WTC11 (cell line): Measurements from ENCODE around the gene WDR27. TPM values are rescaled to one million over a fixed set of nuclear protein-coding genes. Genes with fewer than 3 reads are reported as not detected.

ENCODE experiments used
- ATAC-seq: fragments of 200-7000 bp; cut with Tn5 transposase; 2 replicates; pipeline ENCODE4 v1.10.0; 2021; ENCODE audit warnings: mild to moderate bottlenecking, moderate library complexity
- CTCF ChIA-PET: fragments of 300-600 bp; sonication (Branson Sonifier 250); formaldehyde crosslinking; loops from one replicate; lab custom pipeline; 2021; ENCODE audit warnings: antibody characterized with exemption; lab: Charles Lee
- POLR2A ChIA-PET: fragments of 350-600 bp; sonication (Branson Sonifier 250); formaldehyde crosslinking; loops from one replicate; lab custom pipeline; 2021; ENCODE audit warnings: antibody characterized with exemption; lab: Charles Lee
- DNase-seq: peaks from one replicate; pipeline ENCODE4 v3.0.0; 2021; ENCODE audit warnings: low spot score
- H3K27ac Mint-ChIP-seq: 2 replicates; pipeline ENCODE4 v1.8.0; 2021; ENCODE audit warnings: mixed read lengths
- H3K27me3 Mint-ChIP-seq: 2 replicates; pipeline ENCODE4 v1.8.0; 2021; ENCODE audit warnings: low read depth, mild to moderate bottlenecking, moderate library complexity, mixed read lengths
- H3K36me3 Mint-ChIP-seq: 2 replicates; pipeline ENCODE4 v1.8.0; 2021; ENCODE audit warnings: mixed read lengths
- H3K4me1 Mint-ChIP-seq: 2 replicates; pipeline ENCODE4 v1.8.0; 2022; ENCODE audit warnings: mixed read lengths
- H3K4me3 Mint-ChIP-seq: 2 replicates; pipeline ENCODE4 v1.8.0; 2021; ENCODE audit warnings: mild to moderate bottlenecking, moderate library complexity, mixed read lengths
- H3K9me3 Mint-ChIP-seq: 2 replicates; pipeline ENCODE4 v1.8.0; 2021; ENCODE audit warnings: mixed read lengths
- ATF1 ChIP-seq: sonication (generic); formaldehyde crosslinking; IDR thresholded peaks from 2 replicates; pipeline ENCODE4 v1.8.1; 2023; ENCODE audit warnings: mild to moderate bottlenecking, moderate library complexity, missing genetic modification reagents
- CBFB ChIP-seq: sonication (generic); formaldehyde crosslinking; IDR thresholded peaks from 2 replicates; pipeline ENCODE4 v1.8.1; 2022; ENCODE audit warnings: mild to moderate bottlenecking, low read depth, missing genetic modification reagents
- E2F4 ChIP-seq: sonication (generic); formaldehyde crosslinking; IDR thresholded peaks from 2 replicates; pipeline ENCODE4 v1.8.1; 2022; ENCODE audit warnings: low read depth, mild to moderate bottlenecking, moderate library complexity, missing genetic modification reagents, borderline replicate concordance
- GABPB1 ChIP-seq: sonication (generic); formaldehyde crosslinking; IDR thresholded peaks from 2 replicates; pipeline ENCODE4 v1.8.1; 2023; ENCODE audit warnings: mild to moderate bottlenecking, missing genetic modification reagents
- HMGXB4 ChIP-seq: sonication (generic); formaldehyde crosslinking; IDR thresholded peaks from 2 replicates; pipeline ENCODE4 v1.8.1; 2023; ENCODE audit warnings: mild to moderate bottlenecking, moderate library complexity, missing genetic modification reagents
- JAZF1 ChIP-seq: fragments of 250-450 bp; sonication (Bioruptor Pico); IDR thresholded peaks from 2 replicates; pipeline ENCODE4 v1.9.0; 2021; ENCODE audit warnings: moderate library complexity, mild to moderate bottlenecking, inconsistent platforms
- NFE2L1 ChIP-seq: sonication (generic); formaldehyde crosslinking; IDR thresholded peaks from 2 replicates; pipeline ENCODE4 v1.8.1; 2023; ENCODE audit warnings: missing genetic modification reagents
- NFYB ChIP-seq: sonication (generic); formaldehyde crosslinking; conservative IDR thresholded peaks from 2 replicates; pipeline ENCODE4 v1.8.0; 2022; ENCODE audit warnings: low read depth, missing genetic modification reagents
- NR1H2 ChIP-seq: sonication (generic); formaldehyde crosslinking; IDR thresholded peaks from 2 replicates; pipeline ENCODE4 v1.9.0; 2021; ENCODE audit warnings: mild to moderate bottlenecking, moderate library complexity, missing genetic modification reagents
- RORB ChIP-seq: fragments of 250-450 bp; sonication (Bioruptor Pico); IDR thresholded peaks from 2 replicates; pipeline ENCODE4 v1.9.0; 2021; ENCODE audit warnings: mild to moderate bottlenecking
- SP1 ChIP-seq: sonication (generic); formaldehyde crosslinking; conservative IDR thresholded peaks from 2 replicates; pipeline ENCODE4 v1.8.1; 2022; ENCODE audit warnings: missing genetic modification reagents
- TP53 ChIP-seq: sonication (generic); formaldehyde crosslinking; IDR thresholded peaks from 2 replicates; pipeline ENCODE4 v1.8.1; 2023; ENCODE audit warnings: mild to moderate bottlenecking, missing genetic modification reagents
- ZNF121 ChIP-seq: sonication (generic); formaldehyde crosslinking; IDR thresholded peaks from 2 replicates; pipeline ENCODE4 v1.8.0; 2023; ENCODE audit warnings: missing genetic modification reagents
- ZNF219 ChIP-seq: sonication (generic); formaldehyde crosslinking; IDR thresholded peaks from 2 replicates; pipeline ENCODE4 v1.8.0; 2023; ENCODE audit warnings: missing genetic modification reagents, mild to moderate bottlenecking, borderline replicate concordance
- ZNF396 ChIP-seq: fragments of 250-450 bp; sonication (Bioruptor Pico); IDR thresholded peaks from 2 replicates; pipeline ENCODE4 v1.8.0; 2021; ENCODE audit warnings: mild to moderate bottlenecking, moderate library complexity, borderline replicate concordance
- ZNF423 ChIP-seq: fragments of 250-450 bp; sonication (Bioruptor Pico); IDR thresholded peaks from 2 replicates; pipeline ENCODE4 v2.1.2; 2022; ENCODE audit warnings: mild to moderate bottlenecking, moderate library complexity
- ZNF532 ChIP-seq: fragments of 250-450 bp; sonication (Bioruptor Pico); IDR thresholded peaks from 2 replicates; pipeline ENCODE4 v1.9.0; 2021; ENCODE audit warnings: mild to moderate bottlenecking, borderline replicate concordance
- total RNA-seq: library from RNA; stranded (reverse); gene quantifications from 3 replicates; pipeline ENCODE4 v1.2.3, GENCODE V29; 2021
- TF ChIP-seq, protein P1 (sequence below): sonication (generic); formaldehyde crosslinking; IDR thresholded peaks from 2 replicates; pipeline ENCODE4 v1.8.1; 2023; ENCODE audit warnings: mild to moderate bottlenecking, missing genetic modification reagents, moderate library complexity
- TF ChIP-seq, protein P2 (sequence below): fragments of 250-450 bp; sonication (Bioruptor Pico); IDR thresholded peaks from 2 replicates; pipeline ENCODE4 v1.9.0; 2021; ENCODE audit warnings: moderate library complexity, mild to moderate bottlenecking, inconsistent platforms, borderline replicate concordance
- TF ChIP-seq, protein P3 (sequence below): sonication (generic); formaldehyde crosslinking; IDR thresholded peaks from 2 replicates; pipeline ENCODE4 v1.8.1; 2023; ENCODE audit warnings: mild to moderate bottlenecking, missing genetic modification reagents
- TF ChIP-seq, protein P4 (sequence below): sonication (generic); formaldehyde crosslinking; IDR thresholded peaks from 2 replicates; pipeline ENCODE4 v1.8.0; 2022; ENCODE audit warnings: mild to moderate bottlenecking, missing genetic modification reagents
- TF ChIP-seq, protein P5 (sequence below): fragments of 250-450 bp; sonication (Bioruptor Pico); IDR thresholded peaks from 2 replicates; pipeline ENCODE4 v1.9.0; 2021; ENCODE audit warnings: mild to moderate bottlenecking

Gene WDR27
- total RNA-seq, 1 experiment from 2014 or later: 126 TPM

DNA sequence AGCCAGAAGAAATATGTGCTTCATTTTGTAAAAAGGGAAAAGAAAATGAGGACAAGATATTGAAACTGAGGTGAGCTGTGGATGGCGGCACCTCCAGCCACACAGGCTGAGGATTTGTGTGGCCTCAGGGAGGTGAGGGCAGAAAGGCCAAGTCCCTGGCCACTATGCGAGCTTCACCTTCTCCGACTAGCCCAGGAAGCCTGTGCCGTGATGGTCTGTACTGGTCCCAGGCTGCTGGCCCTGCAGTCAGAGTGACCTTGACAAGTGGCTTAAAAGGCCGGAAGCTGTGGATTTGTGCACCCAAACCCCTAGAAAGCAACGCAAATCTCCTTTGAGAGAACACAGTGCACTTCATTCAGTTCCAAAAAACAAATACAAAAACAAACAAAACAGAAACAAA lies 48.1 kb downstream of the WDR27 start (continued):
- TF ChIP-seq, protein P1, sequence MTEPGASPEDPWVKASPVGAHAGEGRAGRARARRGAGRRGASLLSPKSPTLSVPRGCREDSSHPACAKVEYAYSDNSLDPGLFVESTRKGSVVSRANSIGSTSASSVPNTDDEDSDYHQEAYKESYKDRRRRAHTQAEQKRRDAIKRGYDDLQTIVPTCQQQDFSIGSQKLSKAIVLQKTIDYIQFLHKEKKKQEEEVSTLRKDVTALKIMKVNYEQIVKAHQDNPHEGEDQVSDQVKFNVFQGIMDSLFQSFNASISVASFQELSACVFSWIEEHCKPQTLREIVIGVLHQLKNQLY (CRISPR knock-in tag): no peak
- TF ChIP-seq, protein P2, sequence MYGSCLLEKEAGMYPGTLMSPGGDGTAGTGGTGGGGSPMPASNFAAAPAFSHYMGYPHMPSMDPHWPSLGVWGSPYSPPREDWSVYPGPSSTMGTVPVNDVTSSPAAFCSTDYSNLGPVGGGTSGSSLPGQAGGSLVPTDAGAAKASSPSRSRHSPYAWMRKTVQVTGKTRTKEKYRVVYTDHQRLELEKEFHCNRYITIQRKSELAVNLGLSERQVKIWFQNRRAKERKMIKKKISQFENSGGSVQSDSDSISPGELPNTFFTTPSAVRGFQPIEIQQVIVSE (CRISPR knock-in tag): no peak
- no peak for TF ChIP-seq JAZF1

- no peak overlapping the region for H3K27ac Mint-ChIP-seq
Observed at GRCh38 chr6:169652896-169653295, 48.9 kb downstream of the WDR27 start.

DNA sequence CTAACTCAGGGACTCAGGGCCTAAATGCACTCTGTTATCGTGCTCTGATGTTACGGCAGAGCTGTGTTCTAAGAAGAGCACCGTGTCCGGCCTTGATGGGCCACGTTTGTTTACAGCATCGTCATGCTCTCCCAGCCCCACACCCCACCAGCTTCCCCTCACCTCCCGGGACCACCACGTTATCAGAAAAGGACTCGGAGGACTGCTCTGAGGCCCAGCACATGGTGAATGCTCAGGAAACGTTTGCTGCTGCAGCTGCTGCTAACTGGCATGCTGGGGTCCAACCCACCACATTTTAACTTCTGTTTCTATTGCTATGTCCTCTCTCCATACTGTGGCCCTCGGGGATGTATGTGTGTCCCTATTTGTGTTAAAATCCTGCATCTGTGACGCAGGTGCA lies 50.3 kb downstream of the WDR27 start:
- Mint-ChIP-seq H3K27ac (no peak overlapping the region), H3K27me3 (no peaks in the 10 kb centered on the region), H3K9me3 (peaks cover 11% of the 10 kb centered on the region), H3K4me3 (no peak overlapping the region), H3K4me1 (peaks cover 11% of the 10 kb centered on the region; the same call in 1 of the 2 replicates), H3K36me3 (peaks cover 36% of the 10 kb centered on the region)
- no peak for DNase-seq
- no peak for ATAC-seq
- ChIA-PET CTCF (no interaction called here), POLR2A (no interaction called here)
- no peak for TF ChIP-seq E2F4 (CRISPR knock-in tag)
- TF ChIP-seq, protein P3, sequence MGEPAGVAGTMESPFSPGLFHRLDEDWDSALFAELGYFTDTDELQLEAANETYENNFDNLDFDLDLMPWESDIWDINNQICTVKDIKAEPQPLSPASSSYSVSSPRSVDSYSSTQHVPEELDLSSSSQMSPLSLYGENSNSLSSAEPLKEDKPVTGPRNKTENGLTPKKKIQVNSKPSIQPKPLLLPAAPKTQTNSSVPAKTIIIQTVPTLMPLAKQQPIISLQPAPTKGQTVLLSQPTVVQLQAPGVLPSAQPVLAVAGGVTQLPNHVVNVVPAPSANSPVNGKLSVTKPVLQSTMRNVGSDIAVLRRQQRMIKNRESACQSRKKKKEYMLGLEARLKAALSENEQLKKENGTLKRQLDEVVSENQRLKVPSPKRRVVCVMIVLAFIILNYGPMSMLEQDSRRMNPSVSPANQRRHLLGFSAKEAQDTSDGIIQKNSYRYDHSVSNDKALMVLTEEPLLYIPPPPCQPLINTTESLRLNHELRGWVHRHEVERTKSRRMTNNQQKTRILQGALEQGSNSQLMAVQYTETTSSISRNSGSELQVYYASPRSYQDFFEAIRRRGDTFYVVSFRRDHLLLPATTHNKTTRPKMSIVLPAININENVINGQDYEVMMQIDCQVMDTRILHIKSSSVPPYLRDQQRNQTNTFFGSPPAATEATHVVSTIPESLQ: no peak
- TF ChIP-seq ZNF532 (CRISPR knock-in tag): no peak
- no peak for TF ChIP-seq GABPB1

More at GRCh38 chr6:169652896-169653295, 48.9 kb downstream of the WDR27 start:
- H3K9me3 Mint-ChIP-seq: peaks cover 11% of the 10 kb centered on the region
- peaks cover 48% of the 10 kb centered on the region for H3K36me3 Mint-ChIP-seq
- peaks cover 12% of the 10 kb centered on the region for H3K4me1 Mint-ChIP-seq
- H3K4me3 Mint-ChIP-seq: no peak overlapping the region
- TF ChIP-seq NR1H2 (no peak), ZNF121 (CRISPR knock-in tag) (no peak), NFYB (CRISPR knock-in tag) (no peak), RORB (CRISPR knock-in tag) (no peak), ZNF396 (CRISPR knock-in tag) (no peak), CBFB (CRISPR knock-in tag) (no peak), HMGXB4 (CRISPR knock-in tag) (no peak), ZNF423 (CRISPR knock-in tag) (no peak), ZNF219 (no peak), NFE2L1 (no peak), ATF1 (CRISPR knock-in tag) (no peak), SP1 (CRISPR knock-in tag) (no peak), TP53 (CRISPR knock-in tag) (no peak)
- TF ChIP-seq, protein P2 (CRISPR knock-in tag): no peak
- TF ChIP-seq, protein P4, sequence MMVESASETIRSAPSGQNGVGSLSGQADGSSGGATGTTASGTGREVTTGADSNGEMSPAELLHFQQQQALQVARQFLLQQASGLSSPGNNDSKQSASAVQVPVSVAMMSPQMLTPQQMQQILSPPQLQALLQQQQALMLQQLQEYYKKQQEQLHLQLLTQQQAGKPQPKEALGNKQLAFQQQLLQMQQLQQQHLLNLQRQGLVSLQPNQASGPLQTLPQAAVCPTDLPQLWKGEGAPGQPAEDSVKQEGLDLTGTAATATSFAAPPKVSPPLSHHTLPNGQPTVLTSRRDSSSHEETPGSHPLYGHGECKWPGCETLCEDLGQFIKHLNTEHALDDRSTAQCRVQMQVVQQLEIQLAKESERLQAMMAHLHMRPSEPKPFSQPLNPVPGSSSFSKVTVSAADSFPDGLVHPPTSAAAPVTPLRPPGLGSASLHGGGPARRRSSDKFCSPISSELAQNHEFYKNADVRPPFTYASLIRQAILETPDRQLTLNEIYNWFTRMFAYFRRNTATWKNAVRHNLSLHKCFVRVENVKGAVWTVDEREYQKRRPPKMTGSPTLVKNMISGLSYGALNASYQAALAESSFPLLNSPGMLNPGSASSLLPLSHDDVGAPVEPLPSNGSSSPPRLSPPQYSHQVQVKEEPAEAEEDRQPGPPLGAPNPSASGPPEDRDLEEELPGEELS: no peak
- TF ChIP-seq, protein P5, sequence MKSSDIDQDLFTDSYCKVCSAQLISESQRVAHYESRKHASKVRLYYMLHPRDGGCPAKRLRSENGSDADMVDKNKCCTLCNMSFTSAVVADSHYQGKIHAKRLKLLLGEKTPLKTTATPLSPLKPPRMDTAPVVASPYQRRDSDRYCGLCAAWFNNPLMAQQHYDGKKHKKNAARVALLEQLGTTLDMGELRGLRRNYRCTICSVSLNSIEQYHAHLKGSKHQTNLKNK (CRISPR knock-in tag): no peak
- CTCF ChIA-PET: no interaction called here
- DNase-seq (no peak), ATAC-seq (no peak)
- no peaks in the 10 kb centered on the region for H3K27me3 Mint-ChIP-seq
- POLR2A ChIA-PET: no interaction called here
